VCaP (cell line): Measurements from ENCODE around the gene ZBTB7C.

Experiments
- H3K27ac ChIP-seq: fragments of 450-650 bp; 2 replicates; pipeline ENCODE4 v1.5.1; 2017
- TF ChIP-seq, protein P1 (sequence below): fragments of 450-650 bp; conservative IDR thresholded peaks from 2 replicates; pipeline ENCODE4 v1.5.1; 2017; ENCODE audit warnings: mild to moderate bottlenecking, moderate library complexity

ZBTB7C gene

DNA sequence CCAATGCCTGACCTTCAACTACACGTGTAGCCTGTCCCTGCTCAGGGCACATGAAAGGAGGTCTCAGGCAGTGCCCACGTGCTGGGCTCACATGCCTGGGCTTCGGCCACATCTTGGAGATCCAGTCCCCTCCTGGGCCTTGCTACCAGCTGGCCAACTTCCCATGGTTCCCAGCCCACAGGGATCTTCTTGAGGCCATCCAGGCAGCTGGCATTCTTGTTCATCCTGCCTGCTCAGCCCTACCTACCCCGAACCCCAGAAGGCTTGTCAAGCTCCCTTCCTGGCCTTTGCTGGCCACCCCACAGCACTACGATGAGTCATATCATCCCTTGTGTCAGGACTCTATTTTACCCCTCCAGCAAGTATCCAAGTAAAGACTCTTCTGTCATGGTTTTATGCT is 97.1 kb downstream of the ZBTB7C start:
- H3K27ac ChIP-seq: no peak overlapping the region
- TF ChIP-seq, protein P1, sequence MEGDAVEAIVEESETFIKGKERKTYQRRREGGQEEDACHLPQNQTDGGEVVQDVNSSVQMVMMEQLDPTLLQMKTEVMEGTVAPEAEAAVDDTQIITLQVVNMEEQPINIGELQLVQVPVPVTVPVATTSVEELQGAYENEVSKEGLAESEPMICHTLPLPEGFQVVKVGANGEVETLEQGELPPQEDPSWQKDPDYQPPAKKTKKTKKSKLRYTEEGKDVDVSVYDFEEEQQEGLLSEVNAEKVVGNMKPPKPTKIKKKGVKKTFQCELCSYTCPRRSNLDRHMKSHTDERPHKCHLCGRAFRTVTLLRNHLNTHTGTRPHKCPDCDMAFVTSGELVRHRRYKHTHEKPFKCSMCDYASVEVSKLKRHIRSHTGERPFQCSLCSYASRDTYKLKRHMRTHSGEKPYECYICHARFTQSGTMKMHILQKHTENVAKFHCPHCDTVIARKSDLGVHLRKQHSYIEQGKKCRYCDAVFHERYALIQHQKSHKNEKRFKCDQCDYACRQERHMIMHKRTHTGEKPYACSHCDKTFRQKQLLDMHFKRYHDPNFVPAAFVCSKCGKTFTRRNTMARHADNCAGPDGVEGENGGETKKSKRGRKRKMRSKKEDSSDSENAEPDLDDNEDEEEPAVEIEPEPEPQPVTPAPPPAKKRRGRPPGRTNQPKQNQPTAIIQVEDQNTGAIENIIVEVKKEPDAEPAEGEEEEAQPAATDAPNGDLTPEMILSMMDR: no peak

DNA sequence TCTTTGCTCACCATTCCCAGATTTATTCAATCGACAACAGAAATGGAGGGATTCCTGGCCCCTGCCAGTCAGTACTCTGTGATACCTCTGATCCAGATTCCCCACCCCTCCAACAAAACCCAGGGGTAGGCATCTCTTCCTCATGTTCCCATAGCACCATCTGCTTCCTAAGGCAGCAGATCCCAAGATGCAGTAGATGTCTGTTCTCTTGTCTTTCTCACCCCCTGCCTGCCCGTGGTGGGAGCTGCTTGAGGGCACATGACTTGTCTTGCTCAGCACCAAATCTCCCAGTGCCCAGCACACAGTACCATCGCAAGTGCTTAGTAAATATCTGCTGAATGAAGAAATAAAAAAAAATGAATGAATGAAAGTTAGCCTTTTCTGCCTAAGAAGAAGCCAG is 98.2 kb downstream of the ZBTB7C start:
- H3K27ac ChIP-seq: no peak overlapping the region
- TF ChIP-seq, protein P1: no peak

DNA sequence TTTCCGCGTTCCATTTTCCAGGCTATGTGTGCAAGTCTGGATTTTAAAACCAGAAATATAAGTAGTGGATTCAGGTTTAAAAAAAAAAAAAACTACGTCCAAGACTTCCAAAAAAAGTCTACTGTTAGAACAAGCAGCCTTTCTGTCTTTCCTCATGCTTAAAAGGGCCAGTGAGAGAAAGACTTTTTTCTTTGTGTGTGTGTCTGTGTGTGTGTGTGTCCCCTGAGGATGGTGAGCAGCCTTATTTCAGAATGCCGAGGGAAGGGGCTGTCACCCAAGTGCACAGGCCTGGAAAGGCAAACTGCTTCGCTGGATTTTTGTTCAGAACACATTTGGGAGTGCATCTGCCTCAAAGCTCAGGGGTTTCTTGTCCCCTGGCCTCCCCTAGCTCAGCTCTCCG is 98.8 kb downstream of the ZBTB7C start:
- no peak overlapping the region for H3K27ac ChIP-seq
- TF ChIP-seq, protein P1: no peak

DNA sequence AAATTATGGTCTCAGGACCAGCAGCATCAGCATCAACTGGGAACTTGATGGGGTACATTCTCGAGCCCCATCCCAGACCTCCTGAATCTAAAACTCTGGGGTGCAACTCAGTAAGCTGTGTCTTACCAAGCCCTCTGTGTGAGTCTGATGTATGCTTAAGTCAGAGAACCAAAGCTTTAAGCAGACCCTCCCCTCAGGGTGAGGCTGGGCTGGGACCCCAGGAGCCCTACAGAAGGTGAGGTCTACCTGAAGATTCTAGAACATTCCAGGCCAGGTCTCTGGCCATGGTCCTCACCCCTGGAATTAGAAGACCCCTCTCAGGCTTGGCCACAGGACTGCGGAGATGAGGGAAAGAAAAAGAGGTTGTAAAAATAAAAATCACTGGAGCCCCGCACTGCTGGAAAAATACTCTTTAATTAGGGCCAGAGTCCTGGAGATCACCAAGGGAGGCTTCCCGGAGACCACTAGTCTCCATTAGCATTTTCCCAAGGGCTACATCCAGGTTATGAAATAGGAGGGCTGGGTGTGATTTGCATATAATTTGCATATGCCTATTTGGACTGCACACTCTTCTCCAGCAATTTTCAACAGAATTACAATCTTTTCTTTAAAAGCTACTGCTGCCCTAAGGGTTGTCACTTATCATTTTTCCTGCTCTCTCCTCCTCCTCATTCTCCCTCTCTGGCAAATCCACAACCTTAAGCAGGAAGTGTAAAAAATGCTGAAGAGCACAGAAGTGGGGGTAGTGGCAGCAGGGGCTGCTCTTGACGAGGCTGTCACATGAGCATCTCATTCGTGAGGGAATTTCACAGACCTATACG is 100.2 kb downstream of the ZBTB7C start:
- H3K27ac ChIP-seq: peak overlapping the region; percentile 64; the same call in 1 of the 2 replicates
- TF ChIP-seq, protein P1: no peak

DNA sequence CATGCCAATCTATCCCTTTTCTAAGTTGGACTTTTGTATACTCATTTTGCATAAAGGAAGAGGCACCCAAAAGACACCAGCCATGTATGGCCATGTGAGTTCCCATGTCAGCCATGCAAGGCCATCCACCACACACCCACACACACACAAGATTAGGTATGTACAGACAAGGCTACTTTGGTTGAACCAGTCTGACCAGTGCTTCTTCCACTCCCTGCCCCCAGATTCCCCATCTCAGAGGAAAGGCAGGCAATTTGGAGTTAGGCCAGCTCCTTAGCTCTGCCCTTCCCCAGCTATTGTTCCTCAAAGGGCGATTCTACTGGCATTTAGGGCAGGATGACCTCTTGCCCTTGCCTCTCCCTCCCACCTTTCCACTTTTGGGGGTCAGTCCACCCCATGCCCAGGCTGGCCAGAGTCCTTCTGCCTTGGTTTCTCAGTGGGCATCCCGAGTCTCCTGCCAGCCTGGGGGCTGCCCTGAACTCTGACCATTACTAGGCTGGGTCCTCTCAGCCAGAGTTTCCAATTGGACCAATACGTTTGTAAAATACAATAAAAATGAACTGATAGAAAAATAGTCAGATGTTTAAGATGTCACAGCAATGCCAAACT is 101.1 kb downstream of the ZBTB7C start:
- TF ChIP-seq, protein P1: no peak
- peak overlapping the region; percentile 64 for H3K27ac ChIP-seq

DNA sequence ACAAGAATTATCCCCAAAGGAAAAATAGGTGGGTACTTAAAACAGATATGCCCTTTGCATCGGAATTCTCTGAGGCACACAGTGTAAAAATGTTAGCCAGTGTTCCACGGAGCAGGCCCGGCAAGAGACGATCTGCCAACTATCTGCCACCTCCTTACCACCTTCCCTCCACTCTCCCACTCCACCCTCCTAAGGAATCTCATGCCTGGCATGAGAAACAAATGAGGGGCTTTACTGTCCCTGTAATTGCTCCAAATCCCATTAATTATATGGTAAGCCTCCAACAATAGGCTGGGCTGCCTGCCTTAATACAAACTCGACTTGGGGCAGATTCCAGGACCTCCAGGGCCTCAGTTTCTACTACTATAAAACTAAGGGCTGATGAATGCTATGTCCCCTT is 102.3 kb downstream of the ZBTB7C start:
- TF ChIP-seq, protein P1: no peak
- no peak overlapping the region for H3K27ac ChIP-seq

DNA sequence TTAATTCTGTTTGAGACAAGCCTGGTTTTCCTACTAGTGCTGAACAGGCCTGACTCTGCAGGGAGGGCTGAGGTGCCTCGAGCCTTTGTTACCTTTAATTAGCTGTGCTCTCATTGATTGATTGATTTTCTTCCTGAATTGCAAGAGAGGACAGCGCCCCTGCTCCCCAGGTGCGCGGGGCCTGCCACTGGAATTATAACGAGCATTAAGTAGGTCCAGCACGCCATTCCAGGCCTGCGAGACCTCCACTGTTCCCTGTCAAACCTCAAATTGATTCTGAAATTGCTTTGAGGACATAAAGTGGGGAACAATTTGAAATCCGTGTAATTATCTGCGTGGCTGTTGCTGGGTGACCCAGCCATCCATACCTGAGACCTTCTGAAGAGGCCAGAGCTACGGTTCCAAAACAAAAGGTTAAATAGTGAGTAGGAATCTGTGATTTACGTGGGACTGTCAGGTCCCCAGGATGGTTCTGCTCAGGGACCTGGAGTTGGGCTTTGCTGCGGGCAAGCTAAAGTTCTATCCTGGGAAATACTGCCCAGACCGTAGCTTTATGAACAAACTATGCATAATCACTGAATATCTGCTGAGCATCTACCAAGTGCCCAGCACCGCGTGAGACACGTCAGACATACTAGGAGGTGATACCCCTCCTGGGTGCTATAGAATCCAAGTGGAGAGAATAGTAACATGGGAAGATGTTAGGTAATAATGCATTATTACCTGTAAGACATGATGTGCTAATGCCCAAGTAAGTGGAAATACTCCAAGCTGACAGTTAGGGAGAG is 104.1 kb downstream of the ZBTB7C start:
- TF ChIP-seq, protein P1: no peak
- no peak overlapping the region for H3K27ac ChIP-seq
